Heart right ventricle (tissue), 16 donors: Measurements from ENCODE around the gene PI4K2A. TPM values are rescaled to one million over a fixed set of nuclear protein-coding genes. Genes with fewer than 3 reads are reported as not detected.
"Not testable (repeated sequence)": the region's sequence is repeated elsewhere in the genome, so short reads cannot be mapped to it uniquely, and the experiment has no call there.

Experiments used
- ATAC-seq, 8 donors: fragments of 200-7000 bp; cut with Tn5 transposase; one replicate each; pipeline ENCODE4 v1.9.1; 2020; ENCODE audit warnings: mild to moderate bottlenecking in 8 of 8, moderate library complexity in 8 of 8, moderate number of reproducible peaks in 1 of 8
- DNase-seq, 2 donors: peaks; one replicate each; pipeline ENCODE4 v3.0.0-alpha.2; 2020
- H3K27ac ChIP-seq, 10 donors: fragments of 200-600 bp; sonication (generic) in 2 of 10; one replicate each; pipeline versions ENCODE4 v1.5.0 to v1.8.0; 2020 to 2022; ENCODE audit warnings: mild to moderate bottlenecking in 3 of 10
- H3K27me3 ChIP-seq, 7 donors: fragments of 200-600 bp; one replicate each; pipeline ENCODE4 v1.8.0; 2021 to 2022; ENCODE audit warnings: mild to moderate bottlenecking in 2 of 7
- H3K36me3 ChIP-seq, 9 donors: fragments of 200-600 bp; sonication (generic) in 1 of 9; one replicate each; pipeline versions ENCODE4 v1.5.0 to v1.8.0; 2020 to 2022; ENCODE audit warnings: mild to moderate bottlenecking in 2 of 9
- H3K4me1 ChIP-seq, 9 donors: fragments of 200-600 bp; sonication (generic) in 1 of 9; one replicate each; pipeline versions ENCODE4 v1.5.0 to v1.8.0; 2020 to 2022; ENCODE audit warnings: mild to moderate bottlenecking in 4 of 9
- H3K4me3 ChIP-seq, 10 donors: fragments of 200-600 bp; sonication (generic) in 2 of 10; one replicate each; pipeline versions ENCODE4 v1.5.0 to v1.8.0; 2020 to 2022; ENCODE audit warnings: mild to moderate bottlenecking in 7 of 10, moderate library complexity in 2 of 10
- H3K9me3 ChIP-seq, 11 donors: fragments of 200-600 bp in 10 of 11; sonication (generic) in 2 of 11; one replicate each; pipeline versions ENCODE4 v1.5.0 to v1.8.0; 2013 to 2022; ENCODE audit warnings: mild to moderate bottlenecking in 2 of 11, control low read depth in 1 of 11, moderate library complexity in 1 of 11
- WGBS, 2 donors: extraction: QIAGEN DNeasy Blood & Tissue Kit; methylation state at CpG; one replicate each; pipeline ENCODE4 v1.1.7; 2013; ENCODE audit warnings: inconsistent platforms in 1 of 2; 5-methylcytosine and 5-hydroxymethylcytosine counted together
- intact Hi-C, 10 donors: fragments of 100-400 bp; cut with DNase I; formaldehyde crosslinking; loops; one replicate each; pipeline versions ENCODE4 v1.11.1 to v1.14.2; 2022
- polyA plus RNA-seq, 2 donors: library from polyadenylated mRNA; stranded (reverse); fragments of 200-250 nt; gene quantifications; one replicate each; pipeline ENCODE4 v1.2.3, GENCODE V29; 2013
- total RNA-seq, 10 donors: library from RNA; stranded (reverse); fragmentation: NEBNext Ultra II Directional in 3 of 10; extraction: Animal tissue kit (Norgen Biotek cat#: 25700) in 3 of 10; gene quantifications; one replicate each; pipeline versions ENCODE4 v1.2.1 to v1.2.4, GENCODE V29; 2021 to 2023
- TF ChIP-seq, protein P1 (sequence below), 9 donors: fragments of 200-600 bp; sonication (generic) in 2 of 9; IDR thresholded peaks; one replicate each; pipeline versions ENCODE4 v1.5.0 to v1.8.0; 2021 to 2022; ENCODE audit warnings: antibody characterized with exemption in 9 of 9, mild to moderate bottlenecking in 5 of 9, moderate library complexity in 1 of 9
- donor health status: Arrhythmogenic right ventricular cardiomyopathy.
- donor health status: ischemic (EF 13 %, LVEDD 7.1; RV severe dilation, severe dysfunction).
- donor health status: healthy with polysubstance abuse.
- donor health status: DM: no; HTN: yes; CAD: no.
- donor health status: DM: no; HTN: no; CAD: no.
- donor health status: ischemic (EF 25% LVEDD 6.9; RV normal size, moderate dysfunction).
- donor health status: ischemic (EF 25% LVEDD 5.7; RV mildly dilated, moderate dysfunction).
- donor health status: healthy.
- donor health status: DM: yes; HTN: yes; CAD: no.
- donor health status: Ischemic cardiomyopathy.
- donor health status: ischemic (EF 35%, LVEDD 5.7; RV mildly dilated, moderate dysfunction).
- donor health status: nonischemic (EF 11% LVEDD 7.7; RV severe dilation, severe dysfunction).
- donor health status: DM: yes; HTN: yes; CAD: no.
- donor health status: PGD.
- donor health status: ischemic (EF 29% LVEDD 5.4; RV normal size, mild dysfunction).
- donor health status: nonischemic (EF 23%, LVEDD 6.1; RV moderate dilation, normal function).

The PI4K2A gene
- total and polyA plus RNA-seq, 12 donors: 5.3 to 20.7 (median 14.2) TPM

DNA sequence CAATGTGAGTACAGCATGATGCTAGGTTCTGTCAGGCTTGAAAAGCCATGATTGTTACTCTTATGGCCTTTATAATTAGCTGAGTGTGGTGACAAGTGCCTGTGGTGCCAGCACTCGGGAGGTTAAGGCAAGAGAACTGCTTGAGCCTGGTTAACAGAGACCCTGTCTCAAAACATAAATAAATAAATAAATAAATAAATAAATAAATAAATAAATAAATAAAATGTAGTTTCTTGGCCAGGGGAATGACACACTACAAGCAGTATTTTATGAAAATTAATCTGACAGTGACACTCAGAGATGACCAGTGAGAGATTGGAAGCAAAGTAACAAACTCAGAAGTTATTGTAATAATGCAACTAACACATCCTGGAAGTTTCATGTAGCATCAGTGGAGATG, 4.9 kb upstream of the PI4K2A start:
- 90 to 96% methylated on average over 1 of the region's 1 CpG for WGBS, 2 donors

DNA sequence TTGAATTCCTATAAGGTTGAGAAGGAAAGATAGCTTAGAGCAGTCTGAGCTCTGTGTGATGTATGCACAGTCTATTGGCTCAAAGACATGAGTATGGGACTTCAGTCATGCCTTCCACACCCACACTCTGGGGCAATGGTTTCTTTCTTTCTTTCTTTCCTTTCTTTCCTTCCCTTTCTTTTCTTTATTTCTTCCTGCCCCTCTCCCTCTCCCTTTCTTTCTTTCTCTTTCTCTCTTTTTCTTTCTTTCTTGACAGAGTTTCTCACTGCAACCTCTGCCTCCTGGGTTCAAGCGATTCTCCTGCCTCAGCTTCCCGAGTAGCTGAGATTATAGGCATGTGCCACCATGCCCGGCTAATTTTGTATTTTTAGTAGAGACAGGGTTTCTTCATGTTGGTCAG, 1.4 kb upstream of the PI4K2A start:
- not testable (repeated sequence) for ATAC-seq, H3K9me3 ChIP-seq, H3K27ac ChIP-seq, H3K4me3 ChIP-seq, DNase-seq, H3K27me3 ChIP-seq
- intact Hi-C loops: loop anchor here in 1 of 10 donors (10.0 kb wide), 1 partner anchor 214 kb away; the partner anchor contains the start of gene PGAM1
- whole genome bisulfite sequencing, 2 donors: 94% methylated on average over 3 of the region's 3 CpGs
- Histone ChIP-seq H3K4me1 (peaks cover 0 to 30% (median 17%) of the 10 kb centered on the region in 9 donors), H3K36me3 (peaks cover 0 to 12% (median 0%) of the 10 kb centered on the region in 9 donors)

More for the DNA sequence above, 4.9 kb upstream of the PI4K2A start:
- peaks cover 0 to 16% (median 9%) of the 10 kb centered on the region in 9 donors for H3K4me1 ChIP-seq
- ATAC-seq (no peak), DNase-seq (no peak)
- H3K36me3 ChIP-seq: no peaks in the 10 kb centered on the region
- no peak overlapping the region for H3K27ac ChIP-seq
- no peak overlapping the region for H3K4me3 ChIP-seq
- no peaks in the 10 kb centered on the region for H3K9me3 ChIP-seq
- intact Hi-C loops: loop anchor here in 1 of 10 donors (10.0 kb wide), 1 partner anchor 211 kb away; the partner anchor contains the start of gene PGAM1
- H3K27me3 ChIP-seq: no peaks in the 10 kb centered on the region
- TF ChIP-seq, protein P1, sequence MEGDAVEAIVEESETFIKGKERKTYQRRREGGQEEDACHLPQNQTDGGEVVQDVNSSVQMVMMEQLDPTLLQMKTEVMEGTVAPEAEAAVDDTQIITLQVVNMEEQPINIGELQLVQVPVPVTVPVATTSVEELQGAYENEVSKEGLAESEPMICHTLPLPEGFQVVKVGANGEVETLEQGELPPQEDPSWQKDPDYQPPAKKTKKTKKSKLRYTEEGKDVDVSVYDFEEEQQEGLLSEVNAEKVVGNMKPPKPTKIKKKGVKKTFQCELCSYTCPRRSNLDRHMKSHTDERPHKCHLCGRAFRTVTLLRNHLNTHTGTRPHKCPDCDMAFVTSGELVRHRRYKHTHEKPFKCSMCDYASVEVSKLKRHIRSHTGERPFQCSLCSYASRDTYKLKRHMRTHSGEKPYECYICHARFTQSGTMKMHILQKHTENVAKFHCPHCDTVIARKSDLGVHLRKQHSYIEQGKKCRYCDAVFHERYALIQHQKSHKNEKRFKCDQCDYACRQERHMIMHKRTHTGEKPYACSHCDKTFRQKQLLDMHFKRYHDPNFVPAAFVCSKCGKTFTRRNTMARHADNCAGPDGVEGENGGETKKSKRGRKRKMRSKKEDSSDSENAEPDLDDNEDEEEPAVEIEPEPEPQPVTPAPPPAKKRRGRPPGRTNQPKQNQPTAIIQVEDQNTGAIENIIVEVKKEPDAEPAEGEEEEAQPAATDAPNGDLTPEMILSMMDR (IDR thresholded peaks at IDR 0.05): no peak

DNA sequence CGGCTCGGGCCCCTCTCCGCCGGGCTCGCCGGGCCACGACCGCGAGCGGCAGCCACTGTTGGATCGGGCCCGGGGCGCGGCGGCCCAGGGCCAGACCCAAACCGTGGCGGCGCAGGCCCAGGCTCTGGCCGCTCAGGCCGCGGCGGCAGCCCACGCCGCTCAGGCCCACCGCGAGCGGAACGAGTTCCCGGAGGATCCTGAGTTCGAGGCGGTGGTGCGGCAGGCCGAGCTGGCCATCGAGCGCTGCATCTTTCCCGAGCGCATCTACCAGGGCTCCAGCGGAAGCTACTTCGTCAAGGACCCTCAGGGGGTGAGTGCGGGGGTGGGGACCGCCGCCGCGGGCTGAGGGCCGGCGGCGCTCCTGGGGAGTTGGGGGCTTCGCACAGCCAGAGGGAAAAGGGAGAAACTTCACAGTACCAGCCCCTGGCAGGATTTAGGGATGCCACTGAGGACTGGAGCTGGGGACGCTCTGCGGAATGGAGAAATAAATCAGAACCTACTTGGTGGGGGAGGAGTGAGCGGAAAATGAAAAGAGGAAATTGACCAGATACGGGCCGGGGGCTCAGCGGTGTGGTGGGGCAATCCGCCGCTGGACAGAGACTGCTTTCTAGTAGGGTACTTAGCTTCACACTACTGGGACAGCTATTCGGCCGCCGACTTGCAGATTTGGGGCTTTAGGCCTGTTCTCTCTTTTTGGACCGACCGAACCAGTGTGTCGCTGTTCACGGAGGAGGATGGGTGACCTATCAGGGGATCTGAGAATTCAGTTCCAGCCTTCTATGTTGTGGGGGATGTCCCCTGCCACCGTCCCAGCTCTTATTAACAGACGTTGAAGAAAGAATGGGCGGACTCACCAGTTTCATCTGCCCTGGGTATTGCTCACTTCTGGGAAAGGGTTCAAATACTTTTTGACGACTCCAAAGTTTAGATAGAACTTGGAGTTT, 669 bp downstream of the PI4K2A start:
- DNase-seq (peak in 1 of 2 donors; percentile 24), ATAC-seq (peak in 7 of 8 donors; percentile 1 to 56 (median 39))
- WGBS, 2 donors: 1 to 2% methylated on average over 67 of the region's 67 CpGs
- TF ChIP-seq, protein P1 (IDR thresholded peaks at IDR 0.05): no peak
- peak overlapping the region; percentile 17 to 92 (median 78) for H3K27ac ChIP-seq
- peak overlapping the region; percentile 66 to 92 (median 84) for H3K4me3 ChIP-seq
- H3K27me3 ChIP-seq: no peaks in the 10 kb centered on the region
- H3K4me1 ChIP-seq: peaks cover 0 to 30% (median 17%) of the 10 kb centered on the region in 9 donors
- no peaks in the 10 kb centered on the region for H3K9me3 ChIP-seq
- intact Hi-C loops: no loop called here
- H3K36me3 ChIP-seq: peaks cover 0 to 28% (median 0%) of the 10 kb centered on the region in 9 donors

DNA sequence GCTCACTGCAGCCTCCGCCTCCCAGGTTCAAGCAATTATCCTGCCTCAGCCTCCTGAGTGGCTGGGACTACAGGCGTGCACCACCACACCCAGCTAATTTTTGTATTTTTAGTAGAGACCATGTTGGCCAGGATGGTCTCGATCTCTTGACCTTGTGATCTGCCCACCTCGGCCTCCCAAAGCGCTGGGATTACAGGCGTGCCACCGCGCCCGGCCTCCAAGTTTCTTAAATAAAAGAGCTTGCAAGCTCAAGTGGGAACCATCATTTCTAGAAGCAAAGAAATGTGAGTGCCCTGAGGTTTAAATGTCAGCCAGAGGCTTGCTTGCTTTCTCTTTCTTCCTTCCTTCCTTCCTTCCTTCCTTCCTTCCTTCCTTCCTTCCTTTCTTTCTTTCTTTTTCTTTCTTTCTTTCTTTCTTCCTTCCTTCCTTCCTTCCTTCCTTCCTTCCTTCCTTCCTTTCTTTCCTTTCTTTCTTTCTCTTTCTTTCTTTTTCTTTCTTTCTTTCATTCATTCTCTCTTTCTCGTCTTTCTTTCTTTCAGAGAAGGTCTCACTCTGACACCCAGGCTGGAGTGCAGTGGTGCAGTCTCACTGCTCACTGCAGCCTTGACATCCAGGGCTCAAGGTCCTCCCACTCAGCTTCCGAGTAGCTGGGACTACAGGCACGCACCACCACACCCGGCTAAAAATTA, 2.1 kb downstream of the PI4K2A start:
- intact Hi-C loops, H3K9me3 ChIP-seq, DNase-seq, H3K27ac ChIP-seq, ATAC-seq, H3K27me3 ChIP-seq: not testable (repeated sequence)
- peaks cover 0 to 37% (median 17%) of the 10 kb centered on the region in 9 donors for H3K4me1 ChIP-seq
- peak overlapping the region in 5 of 10 donors; percentile 72 to 91 (median 84) for H3K4me3 ChIP-seq
- peaks cover 0 to 42% (median 0%) of the 10 kb centered on the region in 9 donors for H3K36me3 ChIP-seq
- 95 to 96% methylated on average over 13 of the region's 13 CpGs for WGBS, 2 donors

DNA sequence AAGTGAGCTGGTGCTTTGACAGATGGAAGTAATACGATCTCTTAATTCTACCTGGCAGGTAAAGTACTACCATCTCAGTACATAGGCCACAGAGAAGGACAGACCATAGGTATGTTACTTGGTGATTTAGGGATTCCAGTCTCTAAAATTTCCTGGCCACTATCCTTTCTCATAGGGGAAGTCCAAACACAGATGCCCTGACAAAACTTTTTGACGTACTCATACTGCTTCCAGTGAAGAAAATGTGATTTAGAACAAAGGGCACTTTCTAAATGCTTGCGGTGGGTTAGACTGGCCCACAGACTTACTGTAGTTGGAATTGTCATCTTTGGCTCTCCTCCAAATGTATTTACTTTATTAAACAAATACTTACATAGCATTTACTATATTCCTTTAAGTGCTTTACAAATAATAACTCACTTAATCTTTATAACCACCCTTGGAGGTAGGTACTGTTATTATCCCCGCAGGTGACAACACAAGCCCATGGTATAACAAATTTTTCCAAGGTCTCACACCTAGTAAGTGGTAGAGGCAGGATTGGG, 3.0 kb downstream of the PI4K2A start:
- WGBS, 2 donors: 96% methylated on average over 4 of the region's 4 CpGs
- Histone ChIP-seq H3K4me1 (peaks cover 0 to 46% (median 17%) of the 10 kb centered on the region in 9 donors), H3K27ac (no peak overlapping the region), H3K27me3 (no peaks in the 10 kb centered on the region), H3K9me3 (no peaks in the 10 kb centered on the region), H3K4me3 (no peak overlapping the region), H3K36me3 (peaks cover 0 to 42% (median 0%) of the 10 kb centered on the region in 9 donors)
- TF ChIP-seq, protein P1 (IDR thresholded peaks at IDR 0.05): no peak
- ATAC-seq (no peak), DNase-seq (no peak)
- intact Hi-C loops: no loop called here
